OCI-LY3 (cell line): ENCODE results near the gene GABRR2.

Source experiments
- CTCF ChIP-seq: fragments of 200-600, 300-600 bp; sonication (generic); IDR thresholded peaks from 2 replicates; pipeline ENCODE4 v1.5.1; 2014; ENCODE audit warnings: antibody characterized with exemption, low read length, low read depth
- EZH2phosphoT487 ChIP-seq: fragments of 200-600 bp; shearing (Covaris generic); IDR thresholded peaks from 2 replicates; pipeline ENCODE4 v1.6.1; 2018; ENCODE audit warnings: antibody characterized with exemption, mixed run types, low read depth

- TF ChIP-seq CTCF (no peak), EZH2phosphoT487 (no peak)
Measured at GRCh38 chr6:89301586-89302194, 13.4 kb downstream of the GABRR2 start.
